BLaER1 (cell line): ENCODE measurements around the gene FBXO39.
"Not testable (repeated sequence)": the region's sequence is repeated elsewhere in the genome, so short reads cannot be mapped to it uniquely, and the experiment has no call there.

ENCODE experiments used
- H3K27ac ChIP-seq: shearing (Covaris generic); formaldehyde crosslinking; 2 replicates; pipeline ENCODE4 v1.8.1; 2022
- H3K27me3 ChIP-seq: shearing (Covaris generic); formaldehyde crosslinking; 2 replicates; pipeline ENCODE4 v1.8.1; 2022
- H3K36me3 ChIP-seq: shearing (Covaris generic); formaldehyde crosslinking; 2 replicates; pipeline ENCODE4 v1.8.1; 2022
- H3K4me1 ChIP-seq: shearing (Covaris generic); formaldehyde crosslinking; 2 replicates; pipeline ENCODE4 v1.8.1; 2022
- H3K4me2 ChIP-seq: shearing (Covaris generic); formaldehyde crosslinking; 2 replicates; pipeline ENCODE4 v1.8.1; 2022
- H3K4me3 ChIP-seq: shearing (Covaris generic); formaldehyde crosslinking; 2 replicates; pipeline ENCODE4 v1.8.1; 2022
- H3K9ac ChIP-seq: shearing (Covaris generic); formaldehyde crosslinking; 2 replicates; pipeline ENCODE4 v1.8.1; 2022
- H3K9me3 ChIP-seq: shearing (Covaris generic); formaldehyde crosslinking; 2 replicates; pipeline ENCODE4 v1.8.1; 2022
- H4K20me1 ChIP-seq: shearing (Covaris generic); formaldehyde crosslinking; 2 replicates; pipeline ENCODE4 v1.8.1; 2022
- Cebpa-rat ChIP-seq: shearing (Covaris generic); IDR thresholded peaks from 2 replicates; pipeline ENCODE4 v1.8.1; 2022

The FBXO39 gene

GRCh38 chr17:6775871-6776405, at the start of gene FBXO39:
FBXO39 (plus strand) TSS chr17:6776215; CDS start chr17:6779869, 3,654 bp downstream.
- no peak for TF ChIP-seq Cebpa-rat
- Histone ChIP-seq H3K36me3 (peaks cover 53% of the 10 kb centered on the region), H3K9ac (no peak within 1 kb of the TSS), H3K4me2 (no peak within 1 kb of the TSS), H3K4me3 (no peak within 1 kb of the TSS), H3K9me3 (peaks cover 52% of the 10 kb centered on the region), H3K27me3 (no peaks in the 10 kb centered on the region), H3K4me1 (no peaks in the 10 kb centered on the region), H3K27ac (no peak within 1 kb of the TSS), H4K20me1 (no peaks in the 10 kb centered on the region)

GRCh38 chr17:6729531-6729930, 46.5 kb upstream of the FBXO39 start:
- H3K9ac ChIP-seq, result no peak overlapping the region
- no peaks in the 10 kb centered on the region for H3K27me3 ChIP-seq
- no peak overlapping the region for H3K27ac ChIP-seq
- no peak for TF ChIP-seq Cebpa-rat
- no peak overlapping the region for H3K4me3 ChIP-seq
- H4K20me1 ChIP-seq, result no peaks in the 10 kb centered on the region
- H3K36me3 ChIP-seq, result no peaks in the 10 kb centered on the region
- H3K4me2 ChIP-seq, result no peak overlapping the region
- H3K9me3 ChIP-seq, result no peaks in the 10 kb centered on the region
- H3K4me1 ChIP-seq, result no peaks in the 10 kb centered on the region

- H3K4me1 ChIP-seq, H3K36me3 ChIP-seq, H3K27me3 ChIP-seq, H3K9ac ChIP-seq, H3K27ac ChIP-seq, H4K20me1 ChIP-seq, H3K4me2 ChIP-seq, H3K9me3 ChIP-seq, H3K4me3 ChIP-seq: not testable (repeated sequence)
Measured at GRCh38 chr17:6746665-6747064, 29.4 kb upstream of the FBXO39 start.

- no peaks in the 10 kb centered on the region for H4K20me1 ChIP-seq
- no peak for TF ChIP-seq Cebpa-rat
- no peak overlapping the region for H3K9ac ChIP-seq
- H3K9me3 ChIP-seq, result no peaks in the 10 kb centered on the region
- H3K4me3 ChIP-seq, result no peak overlapping the region
- no peaks in the 10 kb centered on the region for H3K27me3 ChIP-seq
- no peaks in the 10 kb centered on the region for H3K36me3 ChIP-seq
- peaks cover 17% of the 10 kb centered on the region for H3K4me1 ChIP-seq
- H3K4me2 ChIP-seq, result no peak overlapping the region
- no peak overlapping the region for H3K27ac ChIP-seq
Measured at GRCh38 chr17:6748617-6749016, 27.4 kb upstream of the FBXO39 start.

GRCh38 chr17:6749519-6749918, 26.5 kb upstream of the FBXO39 start:
- H4K20me1 ChIP-seq, result no peaks in the 10 kb centered on the region
- no peak for TF ChIP-seq Cebpa-rat
- H3K36me3 ChIP-seq, result no peaks in the 10 kb centered on the region
- no peak overlapping the region for H3K4me2 ChIP-seq
- H3K9ac ChIP-seq, result no peak overlapping the region
- H3K27me3 ChIP-seq, result no peaks in the 10 kb centered on the region
- H3K4me3 ChIP-seq, result no peak overlapping the region
- peaks cover 24% of the 10 kb centered on the region for H3K4me1 ChIP-seq
- no peaks in the 10 kb centered on the region for H3K9me3 ChIP-seq
- H3K27ac ChIP-seq, result no peak overlapping the region

GRCh38 chr17:6752068-6752909, 23.7 kb upstream of the FBXO39 start:
- peak overlapping the region; percentile 68 for H3K4me2 ChIP-seq
- peak overlapping the region; percentile 31; the same call in 1 of the 2 replicates for H3K9ac ChIP-seq
- no peaks in the 10 kb centered on the region for H3K36me3 ChIP-seq
- no peaks in the 10 kb centered on the region for H4K20me1 ChIP-seq
- TF ChIP-seq Cebpa-rat, result no peak
- no peak overlapping the region for H3K4me3 ChIP-seq
- peak overlapping the region; percentile 69; the same call in 1 of the 2 replicates for H3K27ac ChIP-seq
- H3K9me3 ChIP-seq, result no peaks in the 10 kb centered on the region
- H3K4me1 ChIP-seq, result peaks cover 46% of the 10 kb centered on the region
- no peaks in the 10 kb centered on the region for H3K27me3 ChIP-seq

GRCh38 chr17:6753006-6753445, 23.0 kb upstream of the FBXO39 start:
- Histone ChIP-seq H3K36me3 (peaks cover 4% of the 10 kb centered on the region), H3K4me3 (no peak overlapping the region), H4K20me1 (no peaks in the 10 kb centered on the region), H3K27ac (peak overlapping the region; percentile 69; the same call in 1 of the 2 replicates), H3K9ac (peak overlapping the region; percentile 31; the same call in 1 of the 2 replicates), H3K9me3 (no peaks in the 10 kb centered on the region), H3K4me1 (peaks cover 54% of the 10 kb centered on the region), H3K27me3 (no peaks in the 10 kb centered on the region), H3K4me2 (peak overlapping the region; percentile 68)
- 0 out of 2 replicates have a peak, but pooled peaks have one; percentile 10 for TF ChIP-seq Cebpa-rat

GRCh38 chr17:6753546-6753945, 22.5 kb upstream of the FBXO39 start:
- Histone ChIP-seq H4K20me1 (no peaks in the 10 kb centered on the region), H3K9me3 (no peaks in the 10 kb centered on the region), H3K27ac (peak overlapping the region; percentile 69), H3K9ac (no peak overlapping the region; the same call in 1 of the 2 replicates), H3K4me2 (peak overlapping the region; percentile 68), H3K4me3 (no peak overlapping the region), H3K4me1 (peaks cover 54% of the 10 kb centered on the region), H3K36me3 (peaks cover 9% of the 10 kb centered on the region), H3K27me3 (no peaks in the 10 kb centered on the region)
- no peak for TF ChIP-seq Cebpa-rat

GRCh38 chr17:6755281-6755680, 20.7 kb upstream of the FBXO39 start:
- no peaks in the 10 kb centered on the region for H3K27me3 ChIP-seq
- H3K36me3 ChIP-seq, result peaks cover 26% of the 10 kb centered on the region
- no peak for TF ChIP-seq Cebpa-rat
- H3K4me1 ChIP-seq, result peaks cover 54% of the 10 kb centered on the region
- peak overlapping the region; percentile 86 for H3K9ac ChIP-seq
- peak overlapping the region; percentile 74; the same call in 1 of the 2 replicates for H3K4me3 ChIP-seq
- H3K4me2 ChIP-seq, result peak overlapping the region; percentile 93
- H3K27ac ChIP-seq, result peak overlapping the region; percentile 82
- no peaks in the 10 kb centered on the region for H3K9me3 ChIP-seq
- H4K20me1 ChIP-seq, result no peaks in the 10 kb centered on the region

GRCh38 chr17:6755731-6756184, 20.3 kb upstream of the FBXO39 start, which contains the start of gene XAF1:
XAF1 (plus strand) TSS chr17:6756046; CDS start chr17:6756079, 33 bp downstream.
- Histone ChIP-seq H4K20me1 (no peaks in the 10 kb centered on the region), H3K36me3 (peaks cover 31% of the 10 kb centered on the region), H3K27ac (peak within 1 kb of the TSS; percentile 82), H3K9ac (peak within 1 kb of the TSS; percentile 86), H3K27me3 (no peaks in the 10 kb centered on the region), H3K9me3 (no peaks in the 10 kb centered on the region), H3K4me3 (peak within 1 kb of the TSS; percentile 74), H3K4me2 (peak within 1 kb of the TSS; percentile 93), H3K4me1 (peaks cover 54% of the 10 kb centered on the region)
- TF ChIP-seq Cebpa-rat, result no peak
